NCI-H1092 treated with DMSO at 0.1 percent for 48 hours (cell line): ENCODE data around the gene CMKLR1.

ENCODE experiments used
- DNase-seq: peaks from one replicate; lab custom pipeline; 2025; lab: John Stamatoyannopoulos, UW

CMKLR1 gene, protein sequence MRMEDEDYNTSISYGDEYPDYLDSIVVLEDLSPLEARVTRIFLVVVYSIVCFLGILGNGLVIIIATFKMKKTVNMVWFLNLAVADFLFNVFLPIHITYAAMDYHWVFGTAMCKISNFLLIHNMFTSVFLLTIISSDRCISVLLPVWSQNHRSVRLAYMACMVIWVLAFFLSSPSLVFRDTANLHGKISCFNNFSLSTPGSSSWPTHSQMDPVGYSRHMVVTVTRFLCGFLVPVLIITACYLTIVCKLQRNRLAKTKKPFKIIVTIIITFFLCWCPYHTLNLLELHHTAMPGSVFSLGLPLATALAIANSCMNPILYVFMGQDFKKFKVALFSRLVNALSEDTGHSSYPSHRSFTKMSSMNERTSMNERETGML

DNA sequence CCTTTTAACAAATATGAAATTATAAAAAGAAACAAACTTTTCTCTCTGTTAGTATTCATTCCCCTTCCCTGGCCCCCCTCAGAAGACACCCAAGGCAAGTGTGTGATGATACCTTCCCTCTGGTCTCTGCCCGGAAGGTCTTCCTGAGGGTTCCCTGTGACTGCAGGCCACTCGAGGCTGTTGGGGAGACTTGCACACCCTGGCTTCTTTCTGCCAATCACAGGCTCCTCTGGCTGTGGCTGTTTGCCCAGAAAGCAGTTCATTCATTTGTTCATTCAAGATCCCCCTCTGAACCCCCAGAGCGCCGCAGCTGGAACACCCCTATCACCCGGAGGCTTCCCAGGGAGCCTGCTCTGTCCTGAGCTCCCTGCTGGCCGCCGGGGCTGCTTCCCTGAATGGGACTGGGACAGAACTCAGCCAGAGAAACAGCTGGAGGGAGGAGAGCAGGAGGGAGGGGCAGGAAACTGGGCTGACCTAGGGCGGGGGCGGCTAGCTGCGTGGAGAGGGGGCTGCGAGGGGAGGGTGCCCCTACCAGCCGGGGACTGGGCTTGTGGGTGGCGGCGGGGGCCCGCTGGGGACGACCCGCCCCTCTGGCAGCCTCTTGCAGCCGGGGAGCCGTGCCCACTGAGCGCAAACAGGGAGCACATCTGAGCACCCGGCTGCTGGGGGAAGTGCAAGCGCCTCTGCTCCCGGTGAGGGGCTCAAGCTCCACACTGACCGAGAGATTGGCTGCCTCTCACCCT lies at the start of gene CMKLR1:
Gene CMKLR1, minus strand, starts transcription at position 397 of the 743 bp plus-strand sequence. CDS start 45,720 bp downstream, outside the sequence.
- no peak for DNase-seq

DNA sequence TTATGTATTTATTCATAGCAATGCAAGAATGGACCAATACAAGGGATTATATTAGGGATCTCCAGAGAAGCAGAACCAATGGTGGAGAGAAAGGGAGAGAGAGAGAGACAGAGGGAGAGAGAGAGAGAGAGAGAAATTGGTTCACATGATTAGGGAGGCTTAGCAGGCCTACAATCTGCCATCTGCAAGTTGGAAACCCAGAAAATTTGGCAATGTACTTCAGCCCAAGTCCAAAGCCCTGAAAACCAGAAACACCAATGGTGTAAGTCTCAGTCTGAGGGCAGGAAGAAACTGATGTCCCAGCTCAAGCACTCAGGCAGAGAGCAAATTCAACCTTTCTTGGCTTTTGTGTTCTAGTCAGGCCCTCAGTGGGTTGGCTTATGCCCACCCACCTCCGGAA lies 48.7 kb upstream of the CMKLR1 start:
- DNase-seq = no peak

DNA sequence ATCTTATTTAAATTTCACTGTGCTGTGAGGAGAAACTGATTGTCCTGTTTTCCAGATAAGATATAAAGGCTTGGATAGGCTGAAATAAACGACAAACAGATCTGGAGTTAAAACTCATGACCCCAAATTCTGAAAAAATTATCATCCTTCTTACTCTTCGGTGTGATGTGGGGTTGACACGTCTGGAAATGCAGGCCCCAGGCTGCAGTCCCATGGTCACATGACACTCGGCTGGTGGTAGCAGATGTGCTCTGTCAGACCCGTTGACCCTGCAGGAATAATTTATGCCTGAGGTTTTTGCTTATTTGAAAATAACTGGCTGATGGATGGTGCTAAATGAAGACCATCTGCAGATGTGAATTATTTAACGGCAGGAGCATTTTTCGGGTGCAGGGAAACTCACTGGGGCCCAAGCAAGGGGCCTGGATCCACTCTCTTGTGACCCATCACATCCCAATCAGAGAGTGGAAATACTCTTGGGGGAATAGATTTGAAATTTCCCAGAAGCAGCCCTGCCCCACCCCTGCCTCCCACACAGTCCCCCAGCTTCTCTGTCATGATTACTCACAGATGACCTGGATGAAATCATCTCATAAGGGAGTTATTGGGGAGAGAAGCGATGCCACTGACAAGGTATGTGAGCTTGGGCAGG lies 47.7 kb upstream of the CMKLR1 start:
- no peak for DNase-seq

DNA sequence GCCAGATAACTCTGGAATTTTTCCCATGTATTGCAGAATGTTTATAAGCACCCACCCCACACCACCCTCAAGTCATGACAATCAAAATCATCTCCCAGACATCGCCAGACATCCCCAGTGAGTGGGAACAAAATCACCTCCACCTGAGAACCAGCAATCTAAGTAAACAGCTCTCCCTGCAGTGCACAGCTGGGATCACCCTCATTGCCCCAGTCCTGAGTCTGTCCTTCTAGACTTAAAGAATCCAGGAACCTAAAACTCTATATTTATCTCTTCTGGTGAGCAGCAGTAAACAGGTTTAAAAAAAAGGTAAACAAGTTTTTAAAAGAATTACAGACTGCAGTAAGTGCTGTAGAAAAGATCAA lies 43.3 kb upstream of the CMKLR1 start:
- DNase-seq = no peak

DNA sequence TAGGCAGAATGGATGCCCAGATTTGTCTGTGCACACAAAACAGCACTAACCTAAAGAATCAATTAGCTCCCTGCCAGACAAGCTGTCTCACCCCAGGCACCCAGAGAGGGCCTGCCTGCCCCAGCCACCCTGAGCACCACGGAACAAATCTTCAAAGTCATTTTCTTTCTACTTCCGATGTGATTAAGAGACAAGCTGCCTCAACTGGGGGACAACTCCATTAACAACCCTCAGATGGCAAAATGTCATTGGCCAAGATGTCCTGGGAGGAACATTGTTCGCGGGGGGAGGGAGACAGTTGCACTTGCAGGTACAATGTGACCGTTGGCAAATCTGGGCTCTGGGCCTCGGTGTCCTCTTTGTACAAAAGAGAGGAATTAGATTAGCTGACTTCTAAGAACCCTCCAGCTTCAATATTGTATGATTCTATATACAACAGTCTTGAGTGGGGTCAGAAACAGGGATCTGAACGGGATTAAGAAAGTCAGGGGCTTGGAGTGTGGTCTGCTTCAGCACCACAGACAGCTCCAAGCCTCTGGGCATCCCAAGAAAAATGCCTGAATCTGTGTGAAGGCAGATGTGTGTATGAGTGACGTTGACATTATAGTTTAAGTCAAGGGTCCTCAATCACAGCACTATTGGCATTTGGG lies 42.8 kb upstream of the CMKLR1 start:
- no peak for DNase-seq

DNA sequence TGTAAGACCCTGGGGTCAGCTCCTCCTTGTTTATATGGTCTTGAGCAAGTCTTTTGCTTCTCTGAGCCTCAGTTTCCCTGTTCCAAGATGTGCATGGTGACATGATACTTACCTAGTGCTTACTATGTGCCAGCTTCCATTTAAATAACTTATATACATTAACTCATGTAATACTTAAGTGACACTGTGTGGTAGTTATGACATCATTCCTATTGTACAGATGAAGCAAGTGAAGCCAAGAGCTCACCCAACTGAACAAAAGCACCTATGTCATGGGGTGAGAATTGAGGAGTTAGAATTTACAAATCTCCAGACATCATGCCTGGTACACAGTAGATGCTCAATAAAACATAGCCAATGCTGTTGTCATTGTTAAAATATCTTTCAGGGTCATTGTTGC lies 41.3 kb upstream of the CMKLR1 start:
- DNase-seq = no peak

DNA sequence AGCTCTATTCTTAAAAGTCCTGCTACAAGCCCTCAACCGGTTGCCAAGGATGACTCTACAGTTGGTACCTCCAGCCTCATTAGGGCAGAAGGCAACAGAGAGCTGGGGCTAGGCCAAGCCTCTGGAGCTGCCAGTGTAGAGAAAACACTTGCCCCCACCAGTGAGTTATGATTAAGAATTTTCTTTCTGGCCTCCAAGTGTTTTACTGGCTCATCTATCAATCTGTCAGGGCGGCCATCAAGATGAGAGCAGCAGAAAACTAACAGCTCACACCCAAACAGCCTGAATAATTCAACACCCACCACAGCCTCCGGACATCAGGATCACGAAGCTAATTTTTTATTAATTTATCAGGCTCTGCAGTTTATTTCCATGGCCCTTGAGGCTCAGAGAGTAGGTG lies 40.7 kb upstream of the CMKLR1 start:
- DNase-seq = no peak

DNA sequence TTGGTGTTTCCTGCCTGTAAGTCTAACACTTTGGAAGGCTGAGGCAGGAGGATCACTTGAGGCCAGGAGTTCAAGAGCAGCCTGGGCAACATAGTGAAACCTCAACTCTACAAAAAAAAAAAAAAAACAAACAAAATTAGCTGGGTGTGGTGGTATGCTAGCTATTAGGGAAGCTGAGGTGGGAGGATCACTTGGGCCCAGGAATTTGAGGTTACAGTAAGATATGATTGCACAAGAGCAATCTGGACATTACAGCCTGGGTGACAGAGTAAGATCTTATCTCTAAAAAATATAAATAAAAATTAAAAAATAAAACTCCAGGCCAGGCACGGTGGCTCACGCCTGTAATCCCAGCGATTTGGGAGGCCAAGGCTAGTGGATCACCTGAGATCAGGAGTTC lies 39.8 kb upstream of the CMKLR1 start:
- no peak for DNase-seq

DNA sequence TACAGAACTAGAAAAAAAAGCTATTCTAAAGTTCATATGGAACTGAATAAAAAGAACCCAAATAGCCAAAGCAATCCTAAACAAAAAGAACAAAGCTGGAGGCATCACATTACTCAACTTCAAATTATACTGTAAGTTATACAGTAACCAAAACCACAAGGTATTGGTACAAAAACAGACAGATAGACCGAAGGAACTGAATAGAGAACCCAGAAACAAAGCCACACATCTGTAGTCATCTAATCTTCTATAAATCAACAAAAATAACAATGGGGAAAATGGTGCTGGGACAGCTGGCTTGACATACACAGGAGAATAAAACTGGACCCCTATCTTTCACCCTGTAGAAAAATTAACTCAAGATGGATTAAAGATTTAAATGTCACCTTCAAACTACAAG lies 38.1 kb upstream of the CMKLR1 start:
- no peak for DNase-seq

DNA sequence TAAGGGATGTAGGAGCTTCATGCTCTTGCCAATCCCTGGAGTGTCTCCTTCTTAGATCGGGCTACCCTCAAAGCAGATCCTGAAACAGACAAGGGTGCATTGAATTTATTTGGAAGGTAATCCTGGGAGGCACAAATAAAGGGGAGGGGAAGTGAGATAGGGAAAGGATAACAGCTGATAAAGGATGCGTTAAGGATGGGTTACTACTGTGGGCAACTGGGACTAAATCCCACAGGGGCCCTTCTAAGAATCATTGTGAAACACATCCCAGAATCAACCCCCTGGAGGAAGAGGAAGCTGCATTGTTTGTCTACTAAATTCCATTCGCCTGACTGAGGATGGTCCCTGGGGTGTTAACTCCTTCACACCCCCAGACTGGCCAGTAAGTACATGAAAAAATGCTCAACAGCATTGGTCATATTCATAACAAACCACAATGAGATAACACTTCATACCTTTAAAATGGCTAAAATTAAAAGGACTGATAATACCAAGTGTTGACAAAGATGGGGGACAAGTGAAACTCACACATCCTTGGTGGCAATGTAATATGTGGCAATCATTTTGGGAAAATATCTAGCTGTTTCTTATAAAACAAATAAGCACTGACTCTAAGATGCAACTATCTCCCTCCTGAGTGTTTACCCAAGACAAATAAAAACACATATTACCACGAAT lies 37.0 kb upstream of the CMKLR1 start:
- DNase-seq = no peak

DNA sequence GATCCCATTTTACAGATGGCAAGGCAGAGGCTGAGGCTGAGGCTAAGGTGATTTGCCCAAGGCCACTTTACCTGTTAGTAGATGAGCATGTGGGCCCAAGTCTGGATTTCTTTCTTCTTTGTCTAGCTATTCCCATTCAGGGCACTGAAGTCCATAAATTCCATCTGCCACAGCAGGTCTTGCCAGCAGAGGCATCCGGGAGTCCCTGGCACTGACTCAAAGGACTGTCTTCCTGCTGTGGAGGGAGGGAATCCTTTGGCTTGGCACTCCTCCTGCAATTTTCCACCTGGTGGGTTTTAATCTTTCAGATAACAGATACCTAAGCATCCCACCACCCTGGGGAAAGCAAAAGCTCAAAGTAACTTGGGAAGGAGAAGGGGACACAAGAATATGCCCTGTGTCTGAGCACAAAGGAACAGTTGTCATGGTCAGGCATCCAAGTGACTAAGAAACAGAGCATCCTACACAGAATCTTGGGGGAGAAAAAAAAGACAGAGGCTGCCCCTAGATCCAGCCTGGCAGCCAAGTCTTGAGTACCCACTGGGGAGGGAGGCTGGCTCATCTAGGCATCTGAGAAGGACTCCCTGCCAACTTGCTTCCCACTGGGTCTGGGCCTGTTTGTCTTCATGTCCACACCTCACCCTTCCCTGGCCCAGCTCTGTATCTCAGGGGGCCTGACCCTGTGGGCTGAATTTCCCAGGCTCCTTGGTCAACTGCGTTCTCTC lies 35.6 kb upstream of the CMKLR1 start:
- no peak for DNase-seq

DNA sequence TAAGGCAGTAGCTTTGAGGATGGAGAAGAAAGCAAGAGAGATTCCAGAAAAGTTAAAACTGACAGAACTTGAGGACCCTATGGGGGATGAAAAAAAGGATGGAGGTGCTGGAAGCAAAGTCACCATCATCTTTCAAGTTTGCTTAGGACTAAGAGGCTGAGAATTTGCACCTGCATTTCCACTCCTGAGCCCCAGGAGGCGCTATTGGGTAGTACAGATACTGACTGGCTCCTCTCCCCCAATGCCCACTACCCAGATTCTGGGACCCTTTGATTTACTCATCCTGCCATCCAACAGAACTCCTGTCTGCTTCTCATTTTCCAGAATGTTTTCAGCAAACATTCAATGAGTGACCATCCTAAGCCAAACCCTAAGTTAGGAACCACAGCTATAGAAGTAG lies 34.0 kb upstream of the CMKLR1 start:
- no peak for DNase-seq

DNA sequence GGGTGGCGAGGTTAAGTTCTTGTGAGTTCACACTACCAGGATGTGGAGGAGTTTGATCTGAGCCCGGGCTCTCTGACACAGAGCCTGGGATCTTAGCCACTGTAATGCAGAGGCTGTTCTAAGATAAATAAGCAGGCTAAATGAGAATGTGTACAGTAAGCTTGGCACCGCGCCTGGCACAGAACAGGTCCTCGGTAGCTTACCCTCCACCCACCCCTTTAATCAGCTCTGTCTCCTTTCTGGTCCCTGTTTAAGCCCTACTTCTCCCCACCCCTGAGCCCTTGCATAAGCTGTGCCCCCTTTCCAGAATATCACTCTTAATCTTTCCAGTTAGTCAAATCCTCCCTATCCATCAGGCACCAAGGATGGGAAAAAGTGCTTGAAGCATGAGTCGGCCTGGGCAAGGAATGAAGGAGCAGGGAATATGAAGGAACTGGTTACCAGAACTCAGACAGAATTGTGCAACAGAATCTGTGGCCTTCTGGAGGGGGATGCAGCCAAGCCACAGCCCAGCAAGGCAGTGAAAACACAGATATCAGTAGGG lies 32.8 kb upstream of the CMKLR1 start:
- DNase-seq = no peak

DNA sequence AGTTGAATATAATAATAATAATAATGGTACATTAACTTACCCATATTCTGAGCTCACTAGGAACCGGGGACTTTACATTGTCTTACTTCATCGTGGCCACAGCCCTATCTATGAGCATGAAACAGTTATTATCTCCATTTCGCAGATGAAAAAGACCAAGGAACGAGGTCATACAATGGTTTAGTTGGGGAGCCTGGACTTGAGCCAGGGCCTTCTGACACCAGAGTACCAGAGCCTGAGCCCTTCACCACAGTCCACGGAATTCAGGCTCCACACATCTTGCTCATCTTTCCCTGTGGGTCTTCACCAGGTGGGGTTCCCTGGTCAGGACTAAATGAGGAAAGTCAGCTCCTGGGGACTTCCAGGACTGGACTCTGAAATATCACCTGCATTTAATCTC lies 31.3 kb upstream of the CMKLR1 start:
- no peak for DNase-seq

DNA sequence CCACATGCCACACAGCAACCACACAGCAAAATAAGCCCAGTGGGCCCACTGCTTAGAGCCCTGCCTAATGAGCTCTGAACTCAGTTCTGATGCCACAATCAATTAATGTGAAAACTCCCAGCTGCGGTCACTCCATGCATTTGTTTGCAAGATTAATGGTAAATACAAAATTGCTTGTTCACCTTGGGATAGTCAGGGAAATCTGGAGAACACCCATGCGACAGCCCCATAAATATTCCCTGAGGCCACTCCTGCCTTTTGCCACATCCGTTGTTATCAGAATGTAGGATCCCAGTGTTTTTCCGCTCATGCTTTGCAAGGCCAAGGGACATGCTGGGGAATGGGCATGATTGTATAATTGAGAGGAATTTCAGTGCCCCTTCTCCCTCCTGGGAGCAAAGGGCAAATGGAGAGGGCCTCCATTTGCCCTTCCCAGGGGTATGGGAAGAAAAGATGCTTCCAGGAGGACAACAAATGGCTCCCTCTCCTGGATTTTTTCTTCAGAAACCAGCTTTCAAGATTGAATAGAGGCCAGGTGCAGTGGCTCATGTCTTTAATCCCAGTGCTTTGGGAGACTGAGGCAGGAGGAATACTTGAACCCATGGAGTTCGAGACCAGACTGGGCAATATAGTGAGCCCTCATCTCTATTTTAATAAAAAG lies 30.8 kb upstream of the CMKLR1 start:
- DNase-seq = no peak

DNA sequence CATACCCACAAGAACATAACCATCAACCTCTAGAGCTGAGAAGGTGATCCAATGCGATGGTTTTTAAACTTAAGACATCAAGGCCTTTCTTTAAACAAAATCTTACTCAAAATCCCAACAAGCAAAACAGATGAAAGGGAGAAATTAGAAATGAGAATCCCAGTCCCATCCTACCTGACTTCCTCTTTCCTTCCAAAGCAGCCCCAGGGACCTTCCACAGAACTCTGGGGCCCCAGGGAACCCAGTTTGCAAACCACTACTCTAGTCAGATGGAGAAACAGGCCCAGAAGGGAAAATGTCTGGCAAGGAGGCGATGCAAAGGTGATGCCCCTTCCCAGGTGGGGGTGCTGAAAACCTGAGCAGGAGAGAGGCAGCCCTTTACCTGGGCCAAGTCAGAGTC lies 29.0 kb upstream of the CMKLR1 start:
- DNase-seq = no peak

DNA sequence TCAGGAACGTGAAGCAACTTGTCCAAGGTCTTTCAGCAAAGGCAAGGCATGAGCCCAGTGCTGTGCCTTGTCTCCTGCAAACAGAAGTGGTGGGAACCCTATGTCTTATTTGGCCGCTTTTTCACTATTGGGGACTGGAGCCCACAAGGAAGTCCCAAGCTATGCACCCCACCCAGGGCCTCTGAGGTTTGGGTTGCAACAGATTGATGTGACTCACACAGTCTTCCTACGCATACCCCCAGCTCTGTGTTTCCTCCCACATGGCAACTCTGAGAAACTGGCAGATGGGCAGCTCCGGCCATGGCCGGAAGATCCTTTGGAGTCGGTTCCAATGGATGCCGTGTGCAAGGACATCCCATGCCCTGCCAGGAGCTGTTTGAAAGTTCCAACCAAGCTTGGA lies 28.3 kb upstream of the CMKLR1 start:
- DNase-seq = no peak

DNA sequence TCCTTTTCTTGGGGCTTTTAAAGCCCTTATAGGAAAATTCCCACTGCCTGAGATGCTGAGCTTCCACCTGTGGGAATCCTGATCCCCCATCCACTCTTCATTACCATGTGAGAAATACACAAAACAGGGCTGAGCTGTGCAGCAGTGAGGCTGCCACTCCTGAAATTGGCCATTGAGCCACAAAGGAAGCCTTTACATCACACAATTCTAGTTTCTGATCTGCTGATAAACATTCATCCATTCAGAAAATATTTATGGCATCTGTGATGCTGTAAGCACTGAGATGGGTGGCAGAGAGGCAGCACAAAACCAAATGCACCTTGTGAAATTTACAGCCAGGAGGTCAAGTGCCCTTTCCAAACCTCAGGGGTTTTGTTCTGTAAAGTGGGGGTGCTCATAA lies 26.2 kb upstream of the CMKLR1 start:
- no peak for DNase-seq

DNA sequence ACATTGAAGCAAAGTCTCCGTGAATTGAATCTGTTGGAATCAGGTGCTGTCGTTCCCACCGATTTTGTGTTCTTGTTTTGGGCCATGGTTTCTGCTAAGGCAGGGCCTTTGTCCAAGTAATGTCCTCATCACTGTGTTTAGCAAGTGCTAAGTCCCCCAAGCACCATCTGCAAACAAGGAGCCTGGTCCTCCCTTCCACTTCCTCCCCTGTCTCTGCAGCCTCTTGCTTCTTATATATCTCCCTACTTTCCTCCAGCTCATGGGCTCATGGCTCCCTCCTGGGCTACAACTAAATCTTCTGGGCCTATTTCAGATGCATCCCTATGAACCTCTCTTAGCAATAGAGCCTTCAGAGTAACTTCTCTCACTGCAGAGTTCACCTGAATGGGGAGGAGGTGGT lies 25.8 kb upstream of the CMKLR1 start:
- no peak for DNase-seq

DNA sequence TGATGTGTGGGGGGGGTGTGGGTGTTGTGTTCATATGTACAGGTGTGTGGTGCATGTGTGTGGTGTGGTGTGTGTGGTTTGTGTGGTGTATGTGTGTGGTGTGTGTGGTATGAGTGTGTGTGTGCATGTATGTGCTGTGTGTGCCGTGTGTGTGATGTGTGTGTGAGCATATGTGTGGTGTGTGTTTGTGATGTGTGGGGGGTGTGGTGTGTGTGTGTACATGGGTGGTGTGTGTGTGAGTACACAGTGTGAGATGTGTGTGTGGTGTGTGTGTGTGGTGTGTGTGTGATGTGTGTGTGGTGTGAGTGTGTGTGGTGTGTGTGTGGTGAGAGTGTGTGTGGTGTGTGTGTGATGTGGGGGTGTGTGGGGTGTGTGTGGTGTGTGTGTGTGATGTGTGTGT lies 24.5 kb upstream of the CMKLR1 start:
- no peak for DNase-seq

DNA sequence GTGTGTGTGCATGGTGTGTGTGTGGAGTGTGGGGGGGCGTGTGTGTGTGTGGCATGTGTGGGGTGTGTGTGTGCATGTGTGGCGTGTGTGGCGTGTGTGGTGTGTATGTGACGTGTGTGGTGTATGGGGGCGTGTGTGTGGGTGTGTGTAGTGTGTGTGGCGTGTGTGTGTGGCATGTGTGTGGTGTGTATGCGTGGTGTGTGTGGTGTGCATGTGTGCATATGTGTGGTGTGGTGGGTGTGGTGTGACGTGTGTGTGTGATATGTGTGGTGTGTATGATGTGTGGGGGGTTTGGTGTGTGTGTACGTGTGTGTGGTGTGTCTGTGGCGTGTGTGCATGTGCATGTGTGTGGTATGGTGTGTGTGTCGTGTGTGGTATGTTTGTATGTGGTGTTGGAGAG lies 24.1 kb upstream of the CMKLR1 start:
- no peak for DNase-seq
